Endothelial cell of umbilical vein (primary cell): ENCODE data around the gene ZBTB34.

Experiments used
- CTCF ChIP-seq, 2 donors: IDR thresholded peaks; 1 replicate in 1 of 2; 2 replicates in 1 of 2; pipeline ENCODE4 v1.5.1; 2011; ENCODE audit warnings: low read length in 2 of 2, mild to moderate bottlenecking in 2 of 2, moderate library complexity in 2 of 2, control low read depth in 1 of 2, inconsistent platforms in 1 of 2, low read depth in 1 of 2; ENCODE audit not compliant: insufficient read depth in 1 of 2; ENCODE audit errors: extremely low read depth in 1 of 2
- POLR2A ChIP-seq: IDR thresholded peaks from 2 replicates; pipeline ENCODE4 v1.6.1; 2012; ENCODE audit warnings: low read depth, mild to moderate bottlenecking, control low read depth, low read length
- POLR2AphosphoS5 ChIP-seq: IDR thresholded peaks from 2 replicates; pipeline ENCODE4 v1.6.1; 2012; ENCODE audit warnings: low read depth, mild to moderate bottlenecking, control low read depth, low read length, moderate library complexity; ENCODE audit not compliant: insufficient read depth

DNA sequence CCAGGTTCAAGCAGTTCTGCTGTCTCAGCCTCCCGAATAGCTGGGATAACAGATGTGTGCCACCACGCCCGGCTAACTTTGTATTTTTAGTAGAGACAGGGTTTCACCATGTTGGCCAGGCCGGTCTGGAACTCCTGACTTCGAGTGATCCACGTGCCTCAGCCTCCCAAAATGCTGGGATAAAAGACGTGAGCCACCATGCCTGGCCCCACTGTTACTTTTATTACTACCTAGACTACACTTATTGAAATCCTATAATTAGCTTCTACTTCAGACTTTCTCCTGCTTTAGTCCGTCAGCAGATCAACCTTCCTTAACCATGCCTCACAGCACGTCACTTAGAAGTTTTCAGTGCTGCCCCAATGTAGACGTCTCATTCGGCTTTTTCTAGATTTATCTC is 47.4 kb upstream of the ZBTB34 start:
- TF ChIP-seq POLR2AphosphoS5: no peak
- TF ChIP-seq POLR2A: no peak
- no peak for TF ChIP-seq CTCF (IDR thresholded peaks at IDR 0.05; ENCODE audit: extremely low read depth in 1 of 2, insufficient read depth in 1 of 2, low read depth in 1 of 2, low read length in 2 of 2)
